Measurements from ENCODE around the gene ITSN1.

- TF ChIP-seq, protein P1, sequence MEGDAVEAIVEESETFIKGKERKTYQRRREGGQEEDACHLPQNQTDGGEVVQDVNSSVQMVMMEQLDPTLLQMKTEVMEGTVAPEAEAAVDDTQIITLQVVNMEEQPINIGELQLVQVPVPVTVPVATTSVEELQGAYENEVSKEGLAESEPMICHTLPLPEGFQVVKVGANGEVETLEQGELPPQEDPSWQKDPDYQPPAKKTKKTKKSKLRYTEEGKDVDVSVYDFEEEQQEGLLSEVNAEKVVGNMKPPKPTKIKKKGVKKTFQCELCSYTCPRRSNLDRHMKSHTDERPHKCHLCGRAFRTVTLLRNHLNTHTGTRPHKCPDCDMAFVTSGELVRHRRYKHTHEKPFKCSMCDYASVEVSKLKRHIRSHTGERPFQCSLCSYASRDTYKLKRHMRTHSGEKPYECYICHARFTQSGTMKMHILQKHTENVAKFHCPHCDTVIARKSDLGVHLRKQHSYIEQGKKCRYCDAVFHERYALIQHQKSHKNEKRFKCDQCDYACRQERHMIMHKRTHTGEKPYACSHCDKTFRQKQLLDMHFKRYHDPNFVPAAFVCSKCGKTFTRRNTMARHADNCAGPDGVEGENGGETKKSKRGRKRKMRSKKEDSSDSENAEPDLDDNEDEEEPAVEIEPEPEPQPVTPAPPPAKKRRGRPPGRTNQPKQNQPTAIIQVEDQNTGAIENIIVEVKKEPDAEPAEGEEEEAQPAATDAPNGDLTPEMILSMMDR (IDR thresholded peaks at IDR 0.05): no peak
- TF ChIP-seq POLR2A (IDR thresholded peaks at IDR 0.05): no peak
These were observed 58.2 kb downstream of the ITSN1 start for GRCh38 chr21:33700491-33700890.

All from thyroid gland (tissue), 4 donors.